ENCODE measurements around the gene BLOC1S3. TPM values are rescaled to one million over a fixed set of nuclear protein-coding genes. Genes with fewer than 3 reads are reported as not detected.

BLOC1S3 gene
- total RNA-seq, 4 donors from 2014 or later, result 9.1 to 15.4 (median 11.9) TPM

DNA sequence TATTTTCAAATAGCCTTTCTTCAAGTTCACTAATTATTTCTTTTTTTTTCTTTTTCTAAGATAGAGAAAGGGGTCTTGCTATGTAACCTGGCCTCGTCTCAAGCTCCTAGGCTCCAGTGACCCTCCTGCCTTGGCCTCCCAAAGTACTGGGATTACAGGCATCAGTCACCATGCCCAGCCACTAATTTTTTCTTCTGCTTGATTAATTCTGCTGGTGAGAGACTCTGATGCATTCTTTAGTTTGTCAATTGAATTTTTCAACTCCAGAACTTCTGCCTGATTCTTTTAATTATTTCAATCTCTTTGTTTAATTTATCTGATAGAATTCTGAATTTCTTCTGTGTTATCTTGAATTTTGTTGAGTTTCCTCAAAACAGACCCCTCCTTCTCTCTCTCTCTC lies 11.4 kb downstream of the BLOC1S3 start:
- Histone ChIP-seq H3K27ac (no peak overlapping the region), H3K36me3 (no peaks in the 10 kb centered on the region), H3K4me1 (no peaks in the 10 kb centered on the region), H3K27me3 (no peaks in the 10 kb centered on the region), H3K9me3 (no peaks in the 10 kb centered on the region), H3K4me3 (replicated peaks in 1 of 3) (no peak overlapping the region)
- TF ChIP-seq CTCF (IDR thresholded peaks at IDR 0.05) (no peak), POLR2A (IDR thresholded peaks at IDR 0.05) (no peak)
- 94 to 98% methylated on average over 1 of the region's 1 CpG for WGBS, 2 donors
- DNase-seq, result no peak
- intact Hi-C loops (cut with DNase I), result no loop called here

DNA sequence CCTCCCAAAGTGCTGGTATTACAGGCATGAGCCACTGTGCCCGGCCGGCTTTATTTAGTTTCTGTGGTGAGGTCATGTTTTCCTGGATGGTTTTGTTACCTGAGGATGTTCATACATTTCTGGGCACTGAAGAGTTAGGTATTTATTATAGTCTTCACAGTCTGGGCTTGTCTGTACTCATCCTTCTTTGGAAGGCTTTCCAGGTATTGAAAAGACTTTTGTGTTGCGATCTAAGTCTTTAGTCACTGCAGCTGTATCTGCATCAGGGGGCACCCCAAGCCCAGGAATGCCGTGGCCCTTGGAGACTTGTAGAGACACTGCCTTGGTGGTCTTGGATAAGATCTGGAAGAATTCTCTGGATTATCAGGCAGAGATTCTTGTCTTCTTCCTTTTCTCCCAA lies 12.8 kb downstream of the BLOC1S3 start:
- Histone ChIP-seq H3K36me3 (no peaks in the 10 kb centered on the region), H3K9me3 (no peaks in the 10 kb centered on the region), H3K4me3 (replicated peaks in 1 of 3) (no peak overlapping the region), H3K27ac (no peak overlapping the region), H3K4me1 (no peaks in the 10 kb centered on the region), H3K27me3 (no peaks in the 10 kb centered on the region)
- 94 to 95% methylated on average over 4 of the region's 4 CpGs for WGBS, 2 donors
- DNase-seq, result no peak
- intact Hi-C loops (cut with DNase I), result no loop called here
- TF ChIP-seq POLR2A (IDR thresholded peaks at IDR 0.05), result no peak
- no peak for TF ChIP-seq CTCF (IDR thresholded peaks at IDR 0.05)

GRCh38 chr19:45195764-45196163 lies 17.2 kb downstream of the BLOC1S3 start:
- DNase-seq, result no peak
- Histone ChIP-seq H3K4me1 (no peaks in the 10 kb centered on the region), H3K9me3 (no peaks in the 10 kb centered on the region), H3K27ac (no peak overlapping the region), H3K4me3 (replicated peaks in 1 of 3) (no peak overlapping the region), H3K27me3 (no peaks in the 10 kb centered on the region), H3K36me3 (no peaks in the 10 kb centered on the region)
- intact Hi-C loops (cut with DNase I), result no loop called here
- TF ChIP-seq POLR2A (IDR thresholded peaks at IDR 0.05) (no peak), CTCF (IDR thresholded peaks at IDR 0.05) (no peak)
- 82 to 93% methylated on average over 6 of the region's 6 CpGs for WGBS, 2 donors

DNA sequence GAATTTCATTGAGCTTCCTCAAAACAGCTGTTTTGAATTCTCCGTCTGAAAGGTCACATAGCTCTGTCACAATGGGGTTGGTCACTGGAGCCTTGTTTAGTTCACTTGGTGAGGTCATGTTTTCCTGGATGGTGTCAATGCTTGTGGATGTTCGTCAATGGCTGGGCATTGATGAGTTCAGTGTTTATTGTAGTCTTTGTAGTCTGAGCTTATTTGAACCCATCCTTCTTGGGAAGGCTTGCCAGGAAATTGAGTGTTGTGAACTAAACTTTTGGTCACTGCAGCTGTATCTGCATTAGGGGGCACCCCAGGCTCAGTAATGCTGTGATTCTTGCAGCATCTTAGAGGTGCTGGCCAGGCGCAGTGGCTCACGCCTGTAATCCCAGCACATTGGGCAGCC lies 22.0 kb downstream of the BLOC1S3 start:
- DNase-seq, result peak in 1 of 2 donors; percentile 8
- no peaks in the 10 kb centered on the region for H3K9me3 ChIP-seq
- WGBS, 2 donors, result 59 to 60% methylated on average over 4 of the region's 4 CpGs
- H3K27me3 ChIP-seq, result no peaks in the 10 kb centered on the region
- no peaks in the 10 kb centered on the region for H3K36me3 ChIP-seq
- no peak overlapping the region for H3K4me3 ChIP-seq (replicated peaks in 1 of 3)
- intact Hi-C loops (cut with DNase I), result no loop called here
- H3K4me1 ChIP-seq, result no peaks in the 10 kb centered on the region
- H3K27ac ChIP-seq, result no peak overlapping the region
- TF ChIP-seq CTCF (IDR thresholded peaks at IDR 0.05) (no peak), POLR2A (IDR thresholded peaks at IDR 0.05) (no peak)

DNA sequence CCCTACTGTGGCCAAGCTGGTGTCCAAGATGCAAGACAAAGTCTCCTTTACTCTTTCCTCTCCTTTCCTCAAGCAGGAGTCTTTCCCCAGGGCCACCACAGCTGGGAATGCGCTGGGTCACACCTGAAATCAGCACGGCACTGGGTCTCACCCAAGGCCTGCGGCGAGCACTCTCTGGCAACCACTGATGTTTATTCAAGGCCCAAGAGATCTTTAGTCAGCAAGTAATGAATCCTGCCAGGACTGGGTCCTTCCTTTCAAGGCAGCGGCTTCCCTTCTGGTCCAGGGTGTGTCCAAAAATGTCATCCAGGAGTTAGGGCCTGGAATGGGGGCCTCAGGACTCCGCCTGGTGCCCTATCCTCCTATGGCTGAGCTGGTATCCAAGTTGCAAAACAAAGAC lies 24.1 kb downstream of the BLOC1S3 start:
- H3K4me3 ChIP-seq (replicated peaks in 1 of 3), result no peak overlapping the region
- no peak for DNase-seq
- H3K9me3 ChIP-seq, result no peaks in the 10 kb centered on the region
- WGBS, 2 donors, result 63 to 88% methylated on average over 2 to 5 of the region's 6 CpGs
- no peaks in the 10 kb centered on the region for H3K36me3 ChIP-seq
- no peaks in the 10 kb centered on the region for H3K4me1 ChIP-seq
- H3K27ac ChIP-seq, result no peak overlapping the region
- intact Hi-C loops (cut with DNase I), result no loop called here
- H3K27me3 ChIP-seq, result no peaks in the 10 kb centered on the region
- no peak for TF ChIP-seq POLR2A (IDR thresholded peaks at IDR 0.05)
- TF ChIP-seq CTCF (IDR thresholded peaks at IDR 0.05), result no peak

Measured in thyroid gland (tissue), 4 donors.